Endodermal cell (in vitro differentiated cells): Measurements from ENCODE around the gene SPEM2. TPM values are rescaled to one million over a fixed set of nuclear protein-coding genes. Genes with fewer than 3 reads are reported as not detected.

Experiments
- DNase-seq: peaks from one replicate; pipeline ENCODE4 v3.0.0-alpha.2; 2017
- H3K27ac ChIP-seq: 2 replicates; pipeline ENCODE4 v1.5.1; 2013; ENCODE audit warnings: mild to moderate bottlenecking, low read depth, low read length, moderate library complexity
- H3K27me3 ChIP-seq: 2 replicates; pipeline ENCODE4 v1.6.1; 2013; ENCODE audit warnings: mild to moderate bottlenecking, low read length, moderate library complexity; ENCODE audit not compliant: insufficient read depth, control insufficient read depth, poor library complexity, severe bottlenecking
- H3K36me3 ChIP-seq: 2 replicates; pipeline ENCODE4 v1.7.0; 2013; ENCODE audit warnings: mild to moderate bottlenecking, low read length, moderate library complexity; ENCODE audit not compliant: control insufficient read depth, insufficient read depth
- H3K4me1 ChIP-seq: one replicate; pipeline ENCODE4 v1.7.0; 2013; ENCODE audit warnings: low read length; ENCODE audit not compliant: control insufficient read depth, insufficient read depth
- H3K4me3 ChIP-seq: 2 replicates; pipeline ENCODE4 v1.5.1; 2013; ENCODE audit warnings: mild to moderate bottlenecking, low read length, moderate library complexity
- H3K9ac ChIP-seq: 2 replicates; pipeline ENCODE4 v1.6.1; 2013; ENCODE audit warnings: mild to moderate bottlenecking, low read length, moderate library complexity; ENCODE audit not compliant: poor library complexity, severe bottlenecking; ENCODE audit errors: extremely low read depth
- H3K9me3 ChIP-seq: 2 replicates; pipeline ENCODE4 v1.6.1; 2013; ENCODE audit warnings: mild to moderate bottlenecking, low read length, moderate library complexity; ENCODE audit not compliant: control insufficient read depth
- H3K27ac Mint-ChIP-seq: 2 replicates; pipeline ENCODE4 v1.8.0; 2020; ENCODE audit warnings: mixed read lengths
- H3K27me3 Mint-ChIP-seq: 2 replicates; pipeline ENCODE4 v1.8.0; 2021; ENCODE audit warnings: mild to moderate bottlenecking, mixed read lengths; ENCODE audit not compliant: insufficient read depth
- H3K36me3 Mint-ChIP-seq: 2 replicates; pipeline ENCODE4 v1.8.0; 2020; ENCODE audit warnings: low read depth, mixed read lengths
- H3K4me1 Mint-ChIP-seq: 2 replicates; pipeline ENCODE4 v1.8.0; 2020; ENCODE audit warnings: mixed read lengths
- H3K4me3 Mint-ChIP-seq: 2 replicates; pipeline ENCODE4 v1.8.0; 2020; ENCODE audit warnings: mild to moderate bottlenecking, moderate library complexity, mixed read lengths
- H3K9me3 Mint-ChIP-seq: 2 replicates; pipeline ENCODE4 v1.8.0; 2020; ENCODE audit warnings: mild to moderate bottlenecking, mixed read lengths
- CTCF ChIP-seq: fragments of 200-600 bp; sonication (generic); conservative IDR thresholded peaks from 2 replicates; pipeline ENCODE4 v1.5.0; 2021; ENCODE audit warnings: antibody characterized with exemption, mild to moderate bottlenecking
- WGBS, 2 experiments: methylation state at CpG; one replicate each; pipeline versions ENCODE4 v1.1.5 to v1.1.7; 2013; ENCODE audit warnings: missing lambda C conversion rate in 2 of 2, mixed read lengths in 1 of 2; ENCODE audit not compliant: insufficient coverage in 1 of 2, insufficient read length in 1 of 2; 5-methylcytosine and 5-hydroxymethylcytosine counted together
- total RNA-seq, 2 donors: library from RNA; stranded (reverse); fragmentation: NEBNext Ultra II Directional in 1 of 2; extraction: Animal tissue kit (Norgen Biotek cat#: 25700) in 1 of 2; gene quantifications; 2 replicates in 1 of 2; 3 replicates in 1 of 2; pipeline ENCODE4 v1.2.1, GENCODE V29; 2021

The SPEM2 gene
- total RNA-seq, 2 donors from 2014 or later: not detected

- peaks cover 13% of the 10 kb centered on the region for H3K4me1 Mint-ChIP-seq
- H3K4me3 Mint-ChIP-seq: peak overlapping the region; percentile 83
- H3K9me3 Mint-ChIP-seq: no peaks in the 10 kb centered on the region
- H3K9ac ChIP-seq: peak overlapping the region; percentile 57
- H3K4me1 ChIP-seq: peaks cover 3% of the 10 kb centered on the region
- peak overlapping the region; percentile 85 for H3K4me3 ChIP-seq
- H3K27me3 Mint-ChIP-seq: peaks cover 54% of the 10 kb centered on the region
- no peaks in the 10 kb centered on the region for H3K9me3 ChIP-seq
- TF ChIP-seq CTCF: peak; percentile 89
- DNase-seq: peak; percentile 98
- H3K36me3 Mint-ChIP-seq: no peaks in the 10 kb centered on the region
- H3K27me3 ChIP-seq: peaks cover 42% of the 10 kb centered on the region
- peak overlapping the region; percentile 87 for H3K27ac Mint-ChIP-seq
- WGBS, 2 experiments: 2 to 7% methylated on average over 52 to 92 of the region's 92 CpGs
- no peak overlapping the region for H3K27ac ChIP-seq
- no peaks in the 10 kb centered on the region for H3K36me3 ChIP-seq
These were observed 11.3 kb downstream of the SPEM2 start for GRCh38 chr17:7436556-7437368.

GRCh38 chr17:7437369-7437863 lies 12.0 kb downstream of the SPEM2 start:
- Histone ChIP-seq H3K9ac (no peak overlapping the region), H3K4me1 (peaks cover 3% of the 10 kb centered on the region), H3K27me3 (peaks cover 47% of the 10 kb centered on the region), H3K4me3 (peak overlapping the region; percentile 66), H3K36me3 (no peaks in the 10 kb centered on the region), H3K9me3 (no peaks in the 10 kb centered on the region), H3K27ac (no peak overlapping the region)
- peak overlapping the region; percentile 67 for H3K27ac Mint-ChIP-seq
- peaks cover 13% of the 10 kb centered on the region for H3K4me1 Mint-ChIP-seq
- H3K4me3 Mint-ChIP-seq: peak overlapping the region; percentile 83
- no peaks in the 10 kb centered on the region for H3K9me3 Mint-ChIP-seq
- H3K27me3 Mint-ChIP-seq: peaks cover 59% of the 10 kb centered on the region
- TF ChIP-seq CTCF: no peak
- H3K36me3 Mint-ChIP-seq: no peaks in the 10 kb centered on the region
- 17 to 36% methylated on average over 14 to 31 of the region's 31 CpGs for WGBS, 2 experiments
- peak; percentile 73 for DNase-seq

- peak; percentile 93 for DNase-seq
These were observed 12.7 kb downstream of the SPEM2 start for GRCh38 chr17:7437950-7438614.

More at GRCh38 chr17:7437950-7438614, 12.7 kb downstream of the SPEM2 start:
- no peaks in the 10 kb centered on the region for H3K36me3 ChIP-seq
- no peaks in the 10 kb centered on the region for H3K9me3 Mint-ChIP-seq
- H3K4me3 ChIP-seq: peak overlapping the region; percentile 91
- H3K27ac Mint-ChIP-seq: peak overlapping the region; percentile 67
- H3K36me3 Mint-ChIP-seq: no peaks in the 10 kb centered on the region
- H3K4me1 Mint-ChIP-seq: peaks cover 13% of the 10 kb centered on the region
- H3K27me3 Mint-ChIP-seq: peaks cover 65% of the 10 kb centered on the region
- no peak for TF ChIP-seq CTCF
- H3K9ac ChIP-seq: no peak overlapping the region
- no peaks in the 10 kb centered on the region for H3K9me3 ChIP-seq
- H3K4me3 Mint-ChIP-seq: peak overlapping the region; percentile 83
- H3K27me3 ChIP-seq: peaks cover 51% of the 10 kb centered on the region
- no peak overlapping the region for H3K27ac ChIP-seq
- peaks cover 3% of the 10 kb centered on the region for H3K4me1 ChIP-seq
- WGBS, 2 experiments: 6% methylated on average over 28 to 48 of the region's 48 CpGs
